Fibroblast of lung (primary cell): ENCODE data around the gene SPRR4. TPM values are rescaled to one million over a fixed set of nuclear protein-coding genes. Genes with fewer than 3 reads are reported as not detected.

Experiments
- DNase-seq, 2 donors: peaks; one replicate each; pipeline versions ENCODE4 v3.0.0 to v3.0.0-alpha.2; 2010; ENCODE audit warnings: low read depth in 2 of 2
- H2AFZ ChIP-seq: 2 replicates; pipeline ENCODE4 v1.5.1; 2012; ENCODE audit warnings: low read length, control low read depth, inconsistent platforms
- H3K27ac ChIP-seq: 2 replicates; pipeline ENCODE4 v1.5.1; 2011; ENCODE audit warnings: low read length, control low read depth; ENCODE audit not compliant: insufficient read depth
- H3K27me3 ChIP-seq: 2 replicates; pipeline ENCODE4 v1.5.1; 2011; ENCODE audit warnings: mild to moderate bottlenecking, low read length; ENCODE audit not compliant: control insufficient read depth, insufficient read depth
- H3K36me3 ChIP-seq: 2 replicates; pipeline ENCODE4 v1.5.1; 2011; ENCODE audit warnings: low read length; ENCODE audit not compliant: control insufficient read depth, insufficient read depth
- H3K4me1 ChIP-seq: 2 replicates; pipeline ENCODE4 v1.5.1; 2011; ENCODE audit warnings: low read length; ENCODE audit not compliant: control insufficient read depth, insufficient read depth; ENCODE audit errors: extremely low read depth
- H3K4me2 ChIP-seq: 2 replicates; pipeline ENCODE4 v1.5.1; 2011; ENCODE audit warnings: low read length, control low read depth; ENCODE audit not compliant: insufficient read depth; ENCODE audit errors: extremely low read depth
- H3K4me3 ChIP-seq, 4 experiments: fragments of 200-600 bp in 1 of 4; sonication (generic) in 1 of 4; replicated peaks in 1 of 4; 2 replicates each; pipeline ENCODE4 v1.5.1; 2011 to 2016; ENCODE audit warnings: low read length in 4 of 4, low read depth in 3 of 4, mild to moderate bottlenecking in 3 of 4, control low read depth in 2 of 4, inconsistent platforms in 1 of 4, mixed read lengths in 1 of 4; ENCODE audit not compliant: insufficient read depth in 1 of 4; ENCODE audit errors: control extremely low read depth in 1 of 4
- H3K79me2 ChIP-seq: 2 replicates; pipeline ENCODE4 v1.5.1; 2012; ENCODE audit warnings: mild to moderate bottlenecking, low read length, inconsistent platforms; ENCODE audit not compliant: control insufficient read depth, insufficient read depth
- H3K9ac ChIP-seq: 2 replicates; pipeline ENCODE4 v1.5.1; 2011; ENCODE audit warnings: mild to moderate bottlenecking, low read length, control low read depth; ENCODE audit not compliant: insufficient read depth
- H3K9me3 ChIP-seq: 2 replicates; pipeline ENCODE4 v1.5.1; 2012; ENCODE audit warnings: low read depth, low read length; ENCODE audit not compliant: control insufficient read depth, insufficient read depth
- H4K20me1 ChIP-seq: 2 replicates; pipeline ENCODE4 v1.5.1; 2011; ENCODE audit warnings: low read length; ENCODE audit not compliant: control insufficient read depth, insufficient read depth; ENCODE audit errors: extremely low read depth
- EZH2 ChIP-seq: IDR thresholded peaks from 2 replicates; pipeline ENCODE4 v1.5.1; 2012; ENCODE audit warnings: low read length, control low read depth, mild to moderate bottlenecking; ENCODE audit errors: missing control alignments
- polyA plus RNA-seq, 2 donors: library from polyadenylated mRNA; depleted of rRNA in 1 of 2; stranded (reverse) in 1 of 2; unstranded in 1 of 2; fragments of >200 nt; gene quantifications; 2 replicates each; pipeline ENCODE4 v1.2.1, GENCODE V29; 2011 to 2012; ENCODE audit warnings: missing spikeins in 1 of 2
- total RNA-seq: library from RNA; depleted of rRNA; stranded (reverse); fragments of >200 nt; gene quantifications from 2 replicates; pipeline ENCODE4 v1.2.1, GENCODE V29; 2014
- TF ChIP-seq, protein P1 (sequence below), 2 donors: IDR thresholded peaks in 1 of 2; conservative IDR thresholded peaks in 1 of 2; 1 replicate in 1 of 2; 2 replicates in 1 of 2; pipeline ENCODE4 v1.5.1; 2011 to 2012; ENCODE audit warnings: low read length in 2 of 2, control low read depth in 1 of 2, inconsistent platforms in 1 of 2, low read depth in 1 of 2, mild to moderate bottlenecking in 1 of 2

SPRR4 gene
- total and polyA plus RNA-seq, 2 donors (not counting 1 experiment from before 2014, with no cell fraction given): not detected

- Histone ChIP-seq H3K36me3 (no peaks in the 10 kb centered on the region), H3K9me3 (no peaks in the 10 kb centered on the region), H4K20me1 (no peaks in the 10 kb centered on the region), H2AFZ (no peak overlapping the region), H3K9ac (no peak overlapping the region), H3K4me2 (no peak overlapping the region), H3K79me2 (no peaks in the 10 kb centered on the region), H3K4me3 (no peak overlapping the region), H3K27ac (no peak overlapping the region), H3K27me3 (no peaks in the 10 kb centered on the region), H3K4me1 (no peaks in the 10 kb centered on the region)
- no peak for DNase-seq
- TF ChIP-seq, protein P1, sequence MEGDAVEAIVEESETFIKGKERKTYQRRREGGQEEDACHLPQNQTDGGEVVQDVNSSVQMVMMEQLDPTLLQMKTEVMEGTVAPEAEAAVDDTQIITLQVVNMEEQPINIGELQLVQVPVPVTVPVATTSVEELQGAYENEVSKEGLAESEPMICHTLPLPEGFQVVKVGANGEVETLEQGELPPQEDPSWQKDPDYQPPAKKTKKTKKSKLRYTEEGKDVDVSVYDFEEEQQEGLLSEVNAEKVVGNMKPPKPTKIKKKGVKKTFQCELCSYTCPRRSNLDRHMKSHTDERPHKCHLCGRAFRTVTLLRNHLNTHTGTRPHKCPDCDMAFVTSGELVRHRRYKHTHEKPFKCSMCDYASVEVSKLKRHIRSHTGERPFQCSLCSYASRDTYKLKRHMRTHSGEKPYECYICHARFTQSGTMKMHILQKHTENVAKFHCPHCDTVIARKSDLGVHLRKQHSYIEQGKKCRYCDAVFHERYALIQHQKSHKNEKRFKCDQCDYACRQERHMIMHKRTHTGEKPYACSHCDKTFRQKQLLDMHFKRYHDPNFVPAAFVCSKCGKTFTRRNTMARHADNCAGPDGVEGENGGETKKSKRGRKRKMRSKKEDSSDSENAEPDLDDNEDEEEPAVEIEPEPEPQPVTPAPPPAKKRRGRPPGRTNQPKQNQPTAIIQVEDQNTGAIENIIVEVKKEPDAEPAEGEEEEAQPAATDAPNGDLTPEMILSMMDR (conservative IDR thresholded peaks at IDR 0.05 in 1 of 2, IDR thresholded peaks at IDR 0.05 in 1 of 2; ENCODE audit: low read depth in 1 of 2, low read length in 2 of 2): no peak
- no peak for TF ChIP-seq EZH2
Measured at GRCh38 chr1:152959273-152959672, 11.2 kb upstream of the SPRR4 start.

- H3K79me2 ChIP-seq: no peaks in the 10 kb centered on the region
- H3K4me1 ChIP-seq: no peaks in the 10 kb centered on the region
- no peak overlapping the region for H3K4me3 ChIP-seq
- no peaks in the 10 kb centered on the region for H4K20me1 ChIP-seq
- no peak overlapping the region for H3K27ac ChIP-seq
- DNase-seq: no peak
- H2AFZ ChIP-seq: no peak overlapping the region
- no peak overlapping the region for H3K9ac ChIP-seq
- no peaks in the 10 kb centered on the region for H3K27me3 ChIP-seq
- no peaks in the 10 kb centered on the region for H3K36me3 ChIP-seq
- H3K9me3 ChIP-seq: no peaks in the 10 kb centered on the region
- TF ChIP-seq EZH2: no peak
- TF ChIP-seq, protein P1 (conservative IDR thresholded peaks at IDR 0.05 in 1 of 2, IDR thresholded peaks at IDR 0.05 in 1 of 2; ENCODE audit: low read depth in 1 of 2, low read length in 2 of 2): no peak
- no peak overlapping the region for H3K4me2 ChIP-seq
Measured at GRCh38 chr1:152959801-152960451, 10.5 kb upstream of the SPRR4 start.

- H3K36me3 ChIP-seq: no peaks in the 10 kb centered on the region
- H3K27ac ChIP-seq: no peak overlapping the region
- H3K79me2 ChIP-seq: no peaks in the 10 kb centered on the region
- no peaks in the 10 kb centered on the region for H4K20me1 ChIP-seq
- no peak overlapping the region for H2AFZ ChIP-seq
- H3K4me3 ChIP-seq: no peak overlapping the region
- H3K4me2 ChIP-seq: no peak overlapping the region
- no peaks in the 10 kb centered on the region for H3K27me3 ChIP-seq
- H3K9ac ChIP-seq: no peak overlapping the region
- H3K9me3 ChIP-seq: no peaks in the 10 kb centered on the region
- no peaks in the 10 kb centered on the region for H3K4me1 ChIP-seq
- no peak for TF ChIP-seq EZH2
- TF ChIP-seq, protein P1 (conservative IDR thresholded peaks at IDR 0.05 in 1 of 2, IDR thresholded peaks at IDR 0.05 in 1 of 2; ENCODE audit: low read depth in 1 of 2, low read length in 2 of 2): no peak
- no peak for DNase-seq
Measured at GRCh38 chr1:152960452-152961044, 9.9 kb upstream of the SPRR4 start.
